HG03565 (cell line): ENCODE results near the gene HOXA9.

Experiments used
- ATAC-seq: cut with Tn5 transposase; IDR thresholded peaks from one replicate; pipeline ENCODE4 v1.9.1; 2021; ENCODE audit warnings: mild to moderate bottlenecking, moderate library complexity; ENCODE audit not compliant: unreplicated experiment

The HOXA9 gene

GRCh38 chr7:27116031-27116961 is 49.0 kb downstream of the HOXA9 start:
- no peak for ATAC-seq

GRCh38 chr7:27115221-27116026 is 49.9 kb downstream of the HOXA9 start:
- no peak for ATAC-seq

GRCh38 chr7:27114881-27115220 is 50.5 kb downstream of the HOXA9 start:
- no peak for ATAC-seq

GRCh38 chr7:27113991-27114769 is 51.2 kb downstream of the HOXA9 start:
- no peak for ATAC-seq

GRCh38 chr7:27112955-27113949 is 52.1 kb downstream of the HOXA9 start:
- ATAC-seq = no peak
